Liver (tissue), 9 donors: ENCODE data around the gene PTPRD. TPM values are rescaled to one million over a fixed set of nuclear protein-coding genes. Genes with fewer than 3 reads are reported as not detected.

Experiments used
- DNase-seq: peaks from one replicate; pipeline ENCODE4 v3.0.0-alpha.2; 2017; ENCODE audit warnings: low spot score
- H3K27ac ChIP-seq, 2 donors: one replicate each; pipeline ENCODE4 v1.7.0; 2013; ENCODE audit warnings: inconsistent platforms in 2 of 2, low read length in 2 of 2, control low read depth in 1 of 2, low read depth in 1 of 2, mild to moderate bottlenecking in 1 of 2
- H3K27me3 ChIP-seq, 4 donors: one replicate each; pipeline versions ENCODE4 v1.6.1 to v1.7.0; 2013; ENCODE audit warnings: low read length in 3 of 4, inconsistent platforms in 1 of 4, mild to moderate bottlenecking in 1 of 4, moderate library complexity in 1 of 4; ENCODE audit not compliant: control insufficient read depth in 4 of 4, insufficient read depth in 4 of 4
- H3K36me3 ChIP-seq, 4 donors: one replicate each; pipeline versions ENCODE4 v1.6.1 to v1.7.0; 2013; ENCODE audit warnings: low read length in 3 of 4, mild to moderate bottlenecking in 3 of 4, low read depth in 1 of 4, moderate library complexity in 1 of 4; ENCODE audit not compliant: control insufficient read depth in 4 of 4, insufficient read depth in 3 of 4
- H3K4me1 ChIP-seq, 4 donors: one replicate each; pipeline versions ENCODE4 v1.6.1 to v1.7.0; 2013; ENCODE audit warnings: low read length in 3 of 4, mild to moderate bottlenecking in 3 of 4, moderate library complexity in 1 of 4; ENCODE audit not compliant: control insufficient read depth in 4 of 4, insufficient read depth in 4 of 4
- H3K4me3 ChIP-seq, 3 donors: one replicate each; pipeline versions ENCODE4 v1.6.1 to v1.7.0; 2013; ENCODE audit warnings: low read length in 3 of 3, control low read depth in 1 of 3, low read depth in 1 of 3, mild to moderate bottlenecking in 1 of 3
- H3K9ac ChIP-seq, 2 donors: one replicate each; pipeline ENCODE4 v1.7.0; 2013; ENCODE audit warnings: low read length in 2 of 2, mild to moderate bottlenecking in 2 of 2, moderate library complexity in 2 of 2, control low read depth in 1 of 2, low read depth in 1 of 2
- H3K9me3 ChIP-seq, 4 donors: one replicate each; pipeline versions ENCODE4 v1.6.1 to v1.7.0; 2013; ENCODE audit warnings: low read length in 3 of 4; ENCODE audit not compliant: control insufficient read depth in 4 of 4
- CTCF ChIP-seq: fragments of 150-350 bp; IDR thresholded peaks from 2 replicates; pipeline ENCODE4 v1.5.1; 2017; ENCODE audit warnings: improper control_type of control experiment, low read depth, low read length; ENCODE audit not compliant: missing input control
- EGR1 ChIP-seq, 2 donors: IDR thresholded peaks; 2 replicates each; pipeline ENCODE4 v1.6.1; 2016 to 2018; ENCODE audit warnings: antibody characterized with exemption in 2 of 2, low read depth in 2 of 2
- FOXA1 ChIP-seq: IDR thresholded peaks from 2 replicates; pipeline ENCODE4 v1.6.1; 2016; ENCODE audit warnings: antibody characterized with exemption
- FOXA2 ChIP-seq: IDR thresholded peaks from 2 replicates; pipeline ENCODE4 v1.6.1; 2016; ENCODE audit warnings: antibody characterized with exemption
- GABPA ChIP-seq, 2 donors: IDR thresholded peaks in 1 of 2; conservative IDR thresholded peaks in 1 of 2; 2 replicates each; pipeline ENCODE4 v1.6.1; 2016; ENCODE audit warnings: antibody characterized with exemption in 2 of 2, mild to moderate bottlenecking in 1 of 2, moderate library complexity in 1 of 2
- HNF4A ChIP-seq, 2 donors: conservative IDR thresholded peaks; 2 replicates each; pipeline ENCODE4 v1.6.1; 2016; ENCODE audit warnings: antibody characterized with exemption in 2 of 2, mild to moderate bottlenecking in 2 of 2
- HNF4G ChIP-seq: IDR thresholded peaks from 2 replicates; pipeline ENCODE4 v1.6.1; 2016; ENCODE audit warnings: antibody characterized with exemption
- JUND ChIP-seq, 2 donors: IDR thresholded peaks; 2 replicates each; pipeline ENCODE4 v1.6.1; 2016; ENCODE audit warnings: antibody characterized with exemption in 2 of 2
- MAX ChIP-seq: IDR thresholded peaks from 2 replicates; pipeline ENCODE4 v1.6.1; 2016; ENCODE audit warnings: antibody characterized with exemption
- RAD21 ChIP-seq, 2 donors: IDR thresholded peaks; 2 replicates each; pipeline ENCODE4 v1.6.1; 2016; ENCODE audit warnings: antibody characterized with exemption in 2 of 2, mild to moderate bottlenecking in 2 of 2
- RXRA ChIP-seq, 2 donors: IDR thresholded peaks; 2 replicates each; pipeline ENCODE4 v1.6.1; 2017 to 2018; ENCODE audit warnings: antibody characterized with exemption in 2 of 2, mild to moderate bottlenecking in 1 of 2
- SP1 ChIP-seq: IDR thresholded peaks from 2 replicates; pipeline ENCODE4 v1.6.1; 2018; ENCODE audit warnings: antibody characterized with exemption, mild to moderate bottlenecking
- TAF1 ChIP-seq: conservative IDR thresholded peaks from 2 replicates; pipeline ENCODE4 v1.6.1; 2016; ENCODE audit warnings: antibody characterized with exemption, mild to moderate bottlenecking
- WGBS: extraction: QIAGEN DNeasy Blood & Tissue Kit; methylation state at CpG from one replicate; pipeline ENCODE4 v1.1.7; 2013; 5-methylcytosine and 5-hydroxymethylcytosine counted together
- polyA plus RNA-seq, 2 donors: library from polyadenylated mRNA; stranded (reverse) in 1 of 2; unstranded in 1 of 2; fragments of 200-250 nt in 1 of 2; fragments of >200 nt in 1 of 2; fragmentation: Nextera tagmentation in 1 of 2; extraction: Ambion mirVana in 1 of 2; gene quantifications; one replicate each; pipeline versions ENCODE4 v1.2.1 to v1.2.3, GENCODE V29; 2013 to 2015
- total RNA-seq, 2 donors: library from RNA; depleted of rRNA; stranded (reverse); fragments of >200 nt; gene quantifications; one replicate each; pipeline ENCODE4 v1.2.3, GENCODE V29; 2014
- TF ChIP-seq, protein P1 (sequence below): IDR thresholded peaks from 2 replicates; pipeline ENCODE4 v1.6.1; 2016; ENCODE audit warnings: antibody characterized with exemption
- TF ChIP-seq, protein P2 (sequence below): IDR thresholded peaks from 2 replicates; pipeline ENCODE4 v1.6.1; 2016; ENCODE audit warnings: antibody characterized with exemption
- donor health status: healthy.
- donor health status: healthy.
- donor health status: healthy.
- donor health status: healthy.
- donor health status: healthy.

The PTPRD gene
- total and polyA plus RNA-seq, 4 donors: 0.78 to 34.2 (median 4.7) TPM

DNA sequence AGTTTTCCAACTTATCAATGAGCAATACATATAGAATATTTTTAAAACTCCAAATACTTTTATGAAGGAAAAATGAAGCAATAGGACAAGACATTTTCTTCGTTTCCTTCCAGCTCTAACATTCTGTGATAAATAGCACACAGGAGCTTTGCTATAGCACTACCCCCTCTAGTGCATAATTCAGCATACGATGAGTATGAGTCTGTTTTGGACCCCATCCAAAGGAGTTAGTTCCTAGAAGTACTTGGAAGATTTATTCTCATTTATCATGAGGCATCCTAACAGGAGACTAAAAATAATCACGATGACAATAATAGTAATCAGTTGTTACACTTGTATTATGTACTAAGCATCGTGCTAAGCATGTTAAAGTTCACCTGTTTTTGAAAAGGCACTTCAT lies 1751.9 kb downstream of the PTPRD start:
- no peak for TF ChIP-seq JUND (IDR thresholded peaks at IDR 0.05)
- TF ChIP-seq, protein P1, sequence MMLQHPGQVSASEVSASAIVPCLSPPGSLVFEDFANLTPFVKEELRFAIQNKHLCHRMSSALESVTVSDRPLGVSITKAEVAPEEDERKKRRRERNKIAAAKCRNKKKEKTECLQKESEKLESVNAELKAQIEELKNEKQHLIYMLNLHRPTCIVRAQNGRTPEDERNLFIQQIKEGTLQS: no peak
- no peak for TF ChIP-seq FOXA2
- no peak for TF ChIP-seq SP1
- TF ChIP-seq HNF4G: no peak
- peak in 1 of 2 donors; percentile 34 for TF ChIP-seq RAD21 (IDR thresholded peaks at IDR 0.05)
- H3K4me1 ChIP-seq: peaks cover 3 to 22% (median 13%) of the 10 kb centered on the region in 4 donors
- WGBS: 67% methylated on average over 4 of the region's 4 CpGs
- H3K27ac ChIP-seq: no peak overlapping the region
- no peak overlapping the region for H3K4me3 ChIP-seq
- no peaks in the 10 kb centered on the region for H3K36me3 ChIP-seq
- DNase-seq: no peak
- no peaks in the 10 kb centered on the region for H3K9me3 ChIP-seq
- no peaks in the 10 kb centered on the region for H3K27me3 ChIP-seq
- no peak overlapping the region for H3K9ac ChIP-seq

DNA sequence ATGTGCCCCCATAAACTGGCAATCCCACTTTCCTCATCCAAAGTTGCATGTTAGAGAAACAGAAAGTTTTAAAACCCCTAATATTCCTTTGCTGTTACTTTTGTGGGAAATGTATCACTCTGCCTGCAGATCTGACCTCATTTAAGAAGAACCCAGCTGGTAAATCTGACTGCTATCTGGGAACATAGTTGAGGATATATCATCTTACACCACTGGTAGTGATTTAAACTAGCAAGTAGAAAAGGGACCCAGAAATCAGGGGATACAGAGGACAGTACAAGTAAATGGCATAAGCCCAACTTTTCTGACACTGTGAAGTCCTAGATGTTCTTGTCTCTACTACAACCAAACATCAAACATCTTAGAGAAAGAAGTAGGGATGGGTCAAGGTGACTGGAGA lies 1752.7 kb downstream of the PTPRD start:
- Histone ChIP-seq H3K4me3 (no peak overlapping the region), H3K4me1 (peaks cover 3 to 22% (median 18%) of the 10 kb centered on the region in 4 donors), H3K36me3 (no peaks in the 10 kb centered on the region), H3K9ac (no peak overlapping the region), H3K9me3 (no peaks in the 10 kb centered on the region), H3K27me3 (no peaks in the 10 kb centered on the region), H3K27ac (no peak overlapping the region)
- DNase-seq: no peak
- TF ChIP-seq FOXA1: no peak
- no peak for TF ChIP-seq TAF1
- TF ChIP-seq EGR1 (IDR thresholded peaks at IDR 0.05; ENCODE audit: low read depth in 2 of 2): no peak
- TF ChIP-seq FOXA2: no peak
- TF ChIP-seq RXRA (IDR thresholded peaks at IDR 0.05): no peak
- TF ChIP-seq, protein P2, sequence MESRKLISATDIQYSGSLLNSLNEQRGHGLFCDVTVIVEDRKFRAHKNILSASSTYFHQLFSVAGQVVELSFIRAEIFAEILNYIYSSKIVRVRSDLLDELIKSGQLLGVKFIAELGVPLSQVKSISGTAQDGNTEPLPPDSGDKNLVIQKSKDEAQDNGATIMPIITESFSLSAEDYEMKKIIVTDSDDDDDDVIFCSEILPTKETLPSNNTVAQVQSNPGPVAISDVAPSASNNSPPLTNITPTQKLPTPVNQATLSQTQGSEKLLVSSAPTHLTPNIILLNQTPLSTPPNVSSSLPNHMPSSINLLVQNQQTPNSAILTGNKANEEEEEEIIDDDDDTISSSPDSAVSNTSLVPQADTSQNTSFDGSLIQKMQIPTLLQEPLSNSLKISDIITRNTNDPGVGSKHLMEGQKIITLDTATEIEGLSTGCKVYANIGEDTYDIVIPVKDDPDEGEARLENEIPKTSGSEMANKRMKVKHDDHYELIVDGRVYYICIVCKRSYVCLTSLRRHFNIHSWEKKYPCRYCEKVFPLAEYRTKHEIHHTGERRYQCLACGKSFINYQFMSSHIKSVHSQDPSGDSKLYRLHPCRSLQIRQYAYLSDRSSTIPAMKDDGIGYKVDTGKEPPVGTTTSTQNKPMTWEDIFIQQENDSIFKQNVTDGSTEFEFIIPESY: no peak

DNA sequence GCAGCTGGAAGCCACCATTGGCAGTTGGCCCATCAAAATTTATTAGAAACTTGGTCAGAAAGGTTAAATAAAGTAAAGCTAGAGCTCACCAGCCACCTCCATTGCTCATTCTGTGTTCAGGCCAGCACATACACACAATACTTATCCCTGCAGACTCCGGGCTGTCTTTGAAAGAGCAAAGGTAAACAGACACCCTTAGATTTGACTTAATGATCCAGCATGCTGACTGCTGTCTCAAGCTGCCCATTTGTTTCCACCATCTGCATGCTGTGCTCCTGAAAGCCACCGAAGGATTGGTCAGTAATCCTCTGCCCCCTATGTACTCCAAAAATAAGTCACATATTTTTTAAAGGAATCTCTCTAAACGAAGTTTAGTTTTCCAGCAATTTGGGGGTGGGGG lies 1753.4 kb downstream of the PTPRD start:
- no peaks in the 10 kb centered on the region for H3K27me3 ChIP-seq
- no peak overlapping the region for H3K9ac ChIP-seq
- DNase-seq: no peak
- H3K36me3 ChIP-seq: no peaks in the 10 kb centered on the region
- H3K27ac ChIP-seq: no peak overlapping the region
- TF ChIP-seq GABPA (IDR thresholded peaks at IDR 0.05 in 1 of 2, conservative IDR thresholded peaks at IDR 0.05 in 1 of 2) (no peak), HNF4A (conservative IDR thresholded peaks at IDR 0.05) (no peak), HNF4G (no peak), EGR1 (IDR thresholded peaks at IDR 0.05; ENCODE audit: low read depth in 2 of 2) (no peak), JUND (IDR thresholded peaks at IDR 0.05) (no peak), TAF1 (no peak), MAX (no peak), FOXA2 (no peak), CTCF (no peak)
- TF ChIP-seq, protein P2: no peak
- no peaks in the 10 kb centered on the region for H3K9me3 ChIP-seq
- peaks cover 3 to 22% (median 18%) of the 10 kb centered on the region in 4 donors for H3K4me1 ChIP-seq
- WGBS: 45% methylated on average over 3 of the region's 3 CpGs
- no peak overlapping the region for H3K4me3 ChIP-seq
